ENCODE data around the gene ADAM12. TPM values are rescaled to one million over a fixed set of nuclear protein-coding genes. Genes with fewer than 3 reads are reported as not detected.

ADAM12 gene
- total RNA-seq, 1 experiment from 2014 or later = 76.1 TPM

DNA sequence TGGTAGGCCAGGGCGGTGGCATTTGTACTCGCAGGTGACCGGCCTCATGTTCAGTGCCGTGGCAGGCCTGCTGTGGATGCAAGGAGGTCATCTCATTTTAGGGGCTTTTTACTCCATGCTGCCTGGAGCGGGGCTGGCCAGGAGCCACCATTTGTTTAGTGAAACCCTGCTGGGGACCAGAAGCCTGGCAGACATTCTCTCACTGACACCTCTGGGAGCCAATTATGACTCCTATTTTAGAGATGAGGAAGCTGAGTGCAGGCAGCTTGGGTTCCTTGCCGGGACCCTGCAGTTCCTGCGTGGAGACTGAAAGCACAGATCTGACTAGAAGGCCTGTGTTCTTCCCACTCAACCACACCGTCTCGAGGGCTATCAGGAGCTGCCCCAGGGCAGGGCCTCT, 305.3 kb downstream of the ADAM12 start:
- DNase-seq (ENCODE audit: low read depth) = no peak

DNA sequence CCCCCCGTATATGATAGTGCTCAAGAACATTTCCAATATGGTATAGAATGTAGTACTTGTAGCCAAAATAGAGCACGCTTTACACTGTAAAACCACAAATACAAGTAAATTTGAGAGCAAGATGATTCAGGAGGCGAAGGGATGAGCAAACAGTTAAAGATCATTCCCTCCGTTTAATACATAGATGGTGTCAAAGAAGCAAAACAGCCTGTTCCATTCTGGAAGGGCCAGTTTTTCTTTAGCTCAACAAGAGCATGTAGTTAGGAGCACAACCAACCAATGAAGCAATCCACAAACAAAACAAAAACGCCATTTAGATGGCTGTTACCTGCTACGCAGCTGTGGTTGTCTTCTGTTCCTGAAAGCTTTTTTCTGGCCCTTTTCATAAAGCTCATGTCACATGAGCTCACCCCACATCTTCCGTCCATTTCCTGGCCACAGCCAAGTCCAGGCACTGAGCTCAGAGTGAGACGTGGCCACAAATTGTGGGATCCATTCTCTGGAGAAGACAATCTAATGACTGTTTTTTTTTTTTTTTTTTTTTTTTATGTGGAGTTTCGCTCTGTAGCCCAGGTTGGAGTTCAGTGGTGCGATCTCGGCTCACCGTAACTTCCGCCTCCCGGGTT, 306.3 kb downstream of the ADAM12 start:
- peak; percentile 49 for DNase-seq (ENCODE audit: low read depth)

DNA sequence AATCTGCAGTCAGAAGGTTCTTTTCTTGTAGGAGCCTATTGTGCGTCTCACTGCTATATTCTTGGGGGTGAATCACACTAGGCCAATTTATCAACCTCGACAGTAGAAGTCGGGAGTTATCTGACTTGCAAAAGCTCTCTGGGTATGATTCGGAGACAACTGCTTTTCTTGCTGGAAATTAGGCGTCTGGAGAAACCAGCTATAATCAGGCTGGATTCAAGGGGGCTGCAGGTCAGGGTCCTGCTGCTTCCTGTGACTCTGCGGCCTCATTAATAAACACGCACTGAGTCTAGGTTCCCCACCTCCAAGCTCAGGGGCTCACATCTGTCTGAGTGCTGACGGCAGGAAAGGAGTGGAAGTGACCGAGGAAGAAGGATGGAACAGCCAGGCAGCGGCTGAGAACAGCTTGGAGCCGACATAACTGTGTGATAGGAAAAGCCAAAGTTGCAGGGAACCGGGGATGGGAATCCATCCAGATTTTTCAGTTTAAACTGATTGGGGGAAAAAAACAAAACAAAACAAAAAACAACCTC, 307.3 kb downstream of the ADAM12 start:
- peak; percentile 60 for DNase-seq (ENCODE audit: low read depth)

DNA sequence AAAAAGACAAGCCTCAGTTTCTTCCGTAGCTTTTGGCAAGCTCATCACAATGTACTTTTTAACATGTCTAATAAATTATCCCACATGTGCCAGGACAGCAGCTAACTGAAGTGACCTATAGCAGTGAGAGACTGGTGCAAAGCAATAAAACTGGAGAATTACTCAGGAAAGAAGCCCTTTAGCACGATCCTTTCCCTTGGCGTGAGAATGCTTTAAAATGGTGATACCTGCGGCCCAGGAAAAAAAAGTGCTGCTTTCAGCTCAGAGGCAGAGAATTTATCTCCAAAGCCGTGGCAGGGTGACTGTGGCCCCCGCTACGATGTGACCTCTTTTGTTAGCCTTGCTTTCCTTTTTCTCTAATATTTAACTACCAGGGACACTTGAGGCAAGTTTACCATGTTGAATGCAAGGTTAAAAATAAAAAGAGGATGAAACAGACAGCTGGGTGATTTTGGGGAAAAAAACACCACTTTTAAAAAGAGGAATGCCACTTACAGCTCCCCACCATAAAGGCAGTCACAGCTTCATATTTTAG, 307.9 kb downstream of the ADAM12 start:
- no peak for DNase-seq (ENCODE audit: low read depth)

DNA sequence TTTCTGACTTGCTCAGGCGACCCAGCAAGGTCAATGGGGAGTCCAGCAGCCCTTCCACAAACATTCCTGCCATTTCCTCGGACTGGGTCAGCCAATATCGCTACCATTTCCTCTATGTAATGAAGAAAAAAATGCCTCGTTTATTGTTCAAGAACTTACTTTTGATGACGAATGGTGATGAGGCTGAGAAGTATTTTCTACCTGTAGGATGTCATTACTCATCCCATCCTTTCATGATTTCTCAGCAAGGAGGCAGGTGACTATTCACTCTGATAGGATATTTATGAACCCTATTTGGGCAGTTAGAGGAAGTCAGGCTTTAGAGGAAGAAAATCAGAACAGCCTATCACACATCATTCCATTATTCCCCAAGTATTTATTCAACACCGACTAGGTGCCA, 313.3 kb downstream of the ADAM12 start:
- peak; percentile 34 for DNase-seq (ENCODE audit: low read depth)

DNA sequence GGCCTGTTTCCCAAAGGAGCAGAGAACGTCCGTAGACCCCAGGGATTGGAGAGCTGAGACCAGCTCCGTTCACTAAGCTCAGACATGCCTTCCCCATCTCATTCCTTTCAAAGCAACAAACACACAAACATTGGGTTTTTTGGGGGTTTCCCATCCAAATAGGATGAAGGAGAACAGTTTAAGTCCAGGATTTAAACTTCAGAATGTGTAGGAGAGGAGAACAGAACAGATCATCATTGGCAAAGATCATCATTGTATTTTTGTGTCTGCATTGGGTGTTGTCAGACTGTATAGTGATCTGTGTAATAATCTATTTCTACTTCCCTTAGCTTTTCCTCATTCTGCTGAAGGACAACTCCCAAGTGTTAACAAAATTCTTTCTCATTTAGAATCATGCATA, 314.0 kb downstream of the ADAM12 start:
- no peak for DNase-seq (ENCODE audit: low read depth)

DNA sequence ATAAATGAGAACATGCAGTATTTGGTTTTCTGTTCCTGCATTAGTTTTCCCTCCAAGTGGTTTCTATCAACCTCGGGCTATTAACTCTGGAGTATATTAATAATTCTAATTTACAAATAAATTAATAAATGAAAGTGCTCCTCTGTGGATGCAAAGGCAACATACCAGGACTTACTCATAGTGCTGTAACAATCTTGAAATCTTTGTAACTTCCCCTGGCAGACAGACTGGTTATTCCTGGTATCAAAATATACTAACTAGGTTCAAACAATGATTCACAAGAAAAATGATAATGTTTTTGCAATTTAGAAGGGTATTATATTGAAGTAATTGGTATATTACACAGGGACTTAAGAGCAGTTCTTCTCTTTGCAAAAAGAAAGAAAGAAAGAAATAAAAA, 314.7 kb downstream of the ADAM12 start:
- no peak for DNase-seq (ENCODE audit: low read depth)

DNA sequence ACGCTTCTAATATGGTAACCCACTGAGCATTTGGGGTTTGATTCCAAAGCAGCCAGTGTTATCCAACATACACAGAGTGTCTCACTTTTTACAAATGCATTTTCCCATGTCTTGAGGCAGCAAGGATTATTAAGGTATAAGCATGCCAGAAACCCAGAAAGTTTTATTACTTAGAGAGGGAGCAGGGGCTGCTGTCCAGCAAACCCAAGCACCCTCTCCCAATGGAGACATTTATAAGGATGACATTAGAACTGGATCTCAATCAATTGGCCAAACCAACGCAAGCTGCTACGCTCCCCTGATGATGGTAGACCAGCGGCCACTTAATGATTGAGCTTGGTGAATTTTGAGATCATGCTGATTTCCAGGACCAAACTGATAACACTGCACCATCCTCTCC, 315.7 kb downstream of the ADAM12 start:
- DNase-seq (ENCODE audit: low read depth) = no peak

DNA sequence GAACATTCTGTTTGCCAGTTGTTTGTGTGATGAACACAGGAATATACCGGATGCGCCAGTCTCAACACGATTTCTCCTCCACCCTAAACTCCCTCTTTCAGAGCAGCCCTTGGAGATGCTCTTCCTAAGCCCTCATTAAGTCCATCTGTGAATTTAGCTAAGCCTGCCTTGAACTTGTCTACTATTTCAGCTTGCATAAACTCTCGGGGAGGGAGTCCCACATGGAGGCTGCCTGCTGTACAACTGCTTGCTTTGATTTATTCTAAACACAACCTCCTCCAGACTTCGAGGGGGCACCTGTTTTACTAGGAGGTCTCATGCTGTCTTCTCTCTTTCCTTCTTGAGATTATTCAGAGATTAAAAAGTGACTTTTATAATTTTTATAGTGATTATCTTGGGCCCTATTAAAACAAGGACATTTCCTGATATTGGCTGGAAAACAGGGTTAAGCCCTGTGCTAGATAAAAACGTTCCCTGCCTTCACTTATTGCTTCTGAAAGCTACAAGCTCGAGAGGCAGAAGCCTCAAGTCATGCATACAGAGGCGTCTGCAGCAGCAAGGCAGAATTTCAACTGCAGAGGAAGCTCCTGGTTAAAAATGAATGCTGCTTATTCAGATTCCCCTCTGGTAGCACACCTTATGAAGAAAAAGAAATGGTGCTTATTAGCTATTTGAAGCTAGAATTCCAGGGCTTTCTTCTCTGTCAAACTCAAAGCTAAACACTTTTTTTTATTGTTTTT, 317.6 kb downstream of the ADAM12 start:
- no peak for DNase-seq (ENCODE audit: low read depth)

DNA sequence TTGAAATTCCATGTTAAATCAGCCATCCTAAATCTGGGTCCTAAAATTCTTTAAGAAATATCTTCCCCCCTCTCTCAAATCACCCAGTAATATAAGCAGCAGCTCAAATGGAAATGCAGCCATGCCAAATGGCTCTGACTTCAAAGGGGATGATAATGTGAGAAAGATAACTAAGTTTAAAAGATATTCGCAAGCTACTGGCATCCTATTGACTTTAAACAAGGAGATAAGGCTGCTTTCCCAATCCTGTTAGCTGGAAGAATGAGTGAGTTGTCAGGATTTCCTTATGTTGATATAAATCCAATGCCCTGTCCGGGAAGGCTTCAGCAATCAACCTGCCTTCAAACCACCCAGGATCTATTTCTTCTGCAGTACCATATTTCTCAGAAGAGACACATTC, 320.0 kb downstream of the ADAM12 start:
- no peak for DNase-seq (ENCODE audit: low read depth)

DNA sequence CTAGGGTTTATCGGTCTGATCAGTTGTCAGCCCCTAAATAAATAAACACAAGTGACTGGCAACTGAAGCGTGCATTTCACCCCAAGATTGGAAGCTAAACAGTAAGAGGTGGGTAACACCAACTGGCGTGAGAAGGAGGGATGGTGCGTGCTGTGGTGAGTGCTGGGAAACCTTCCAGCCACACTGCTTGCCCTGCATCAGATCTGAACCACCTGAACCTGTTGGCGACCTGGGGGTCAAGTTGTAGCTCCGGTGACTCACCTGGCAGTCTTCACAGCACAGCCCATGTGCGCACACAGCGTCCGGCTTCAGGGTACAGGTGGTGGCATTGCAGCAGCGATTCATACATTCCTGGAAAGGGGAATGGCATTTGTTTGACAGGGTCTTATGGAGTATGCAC, 321.8 kb downstream of the ADAM12 start:
- peak; percentile 47 for DNase-seq (ENCODE audit: low read depth)

DNA sequence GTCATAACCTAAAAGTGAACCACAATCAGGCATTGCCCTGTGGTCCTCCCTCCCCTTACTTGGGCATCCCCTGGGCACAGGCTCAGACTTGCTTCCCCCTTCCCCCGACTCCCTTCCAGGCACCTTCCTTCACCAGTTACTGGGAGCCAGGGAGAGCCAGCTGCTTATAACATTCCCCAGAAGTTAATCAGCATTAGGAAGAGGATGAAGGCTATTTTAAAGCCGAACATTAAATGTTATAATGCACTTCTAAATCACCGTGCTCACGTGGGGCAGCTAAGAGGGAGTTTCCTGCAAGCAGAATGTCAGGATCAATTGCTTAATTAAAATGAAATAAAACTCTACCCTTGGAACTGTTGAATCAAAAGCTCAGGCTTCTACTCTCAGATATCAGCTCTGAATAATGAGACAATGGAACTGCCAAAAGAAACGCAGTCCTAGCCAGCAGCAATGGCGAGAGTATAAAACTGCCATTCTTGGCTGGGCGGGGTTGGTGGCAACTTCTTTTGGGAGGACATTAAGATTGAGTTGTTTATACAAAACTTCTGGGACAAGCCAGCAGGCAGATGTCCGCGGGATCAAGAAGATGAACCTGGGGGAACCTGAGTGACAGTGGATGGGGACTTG, 322.4 kb downstream of the ADAM12 start:
- DNase-seq (ENCODE audit: low read depth) = peak; percentile 26

DNA sequence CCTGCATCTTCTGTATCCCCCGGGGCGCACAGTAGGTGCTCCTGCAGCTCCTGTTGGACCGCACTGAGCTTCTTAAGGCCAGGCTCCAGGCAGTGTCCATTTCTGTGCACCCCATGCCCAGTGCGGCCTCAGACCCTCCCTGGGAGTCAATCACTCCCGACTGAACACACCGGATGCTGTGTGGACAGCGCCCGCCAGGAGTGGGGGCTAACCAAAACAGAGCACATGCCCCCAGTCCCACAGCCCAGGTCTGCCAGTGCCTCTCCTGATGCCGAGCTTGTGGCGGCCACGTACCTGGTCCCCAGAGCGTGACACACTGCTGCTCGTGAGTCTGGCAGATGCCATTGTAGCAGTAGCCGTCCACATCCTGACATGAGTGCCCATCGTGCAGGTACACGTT, 323.8 kb downstream of the ADAM12 start:
- DNase-seq (ENCODE audit: low read depth) = no peak

DNA sequence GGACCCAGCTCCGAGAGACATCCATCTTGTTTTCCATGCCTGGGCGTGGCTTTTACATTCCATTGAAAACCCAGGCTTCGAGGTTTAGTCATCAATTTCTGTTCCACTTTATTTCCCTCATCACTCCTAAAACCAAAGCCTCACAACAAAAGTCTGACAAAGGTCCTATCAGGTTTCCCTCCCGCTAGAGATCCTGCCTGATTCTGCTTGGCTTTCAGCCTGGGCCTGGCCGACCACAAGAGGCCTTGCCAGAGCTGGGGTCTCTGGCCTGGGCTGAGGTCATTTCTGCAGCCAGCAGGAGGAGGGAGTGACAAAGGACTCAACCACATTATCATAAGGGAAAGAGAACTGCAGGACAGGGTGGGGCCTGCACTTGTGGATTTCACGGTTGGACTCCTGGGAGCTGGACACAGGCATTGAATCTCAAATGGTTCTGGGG, 324.9 kb downstream of the ADAM12 start:
- DNase-seq (ENCODE audit: low read depth) = peak; percentile 98

DNA sequence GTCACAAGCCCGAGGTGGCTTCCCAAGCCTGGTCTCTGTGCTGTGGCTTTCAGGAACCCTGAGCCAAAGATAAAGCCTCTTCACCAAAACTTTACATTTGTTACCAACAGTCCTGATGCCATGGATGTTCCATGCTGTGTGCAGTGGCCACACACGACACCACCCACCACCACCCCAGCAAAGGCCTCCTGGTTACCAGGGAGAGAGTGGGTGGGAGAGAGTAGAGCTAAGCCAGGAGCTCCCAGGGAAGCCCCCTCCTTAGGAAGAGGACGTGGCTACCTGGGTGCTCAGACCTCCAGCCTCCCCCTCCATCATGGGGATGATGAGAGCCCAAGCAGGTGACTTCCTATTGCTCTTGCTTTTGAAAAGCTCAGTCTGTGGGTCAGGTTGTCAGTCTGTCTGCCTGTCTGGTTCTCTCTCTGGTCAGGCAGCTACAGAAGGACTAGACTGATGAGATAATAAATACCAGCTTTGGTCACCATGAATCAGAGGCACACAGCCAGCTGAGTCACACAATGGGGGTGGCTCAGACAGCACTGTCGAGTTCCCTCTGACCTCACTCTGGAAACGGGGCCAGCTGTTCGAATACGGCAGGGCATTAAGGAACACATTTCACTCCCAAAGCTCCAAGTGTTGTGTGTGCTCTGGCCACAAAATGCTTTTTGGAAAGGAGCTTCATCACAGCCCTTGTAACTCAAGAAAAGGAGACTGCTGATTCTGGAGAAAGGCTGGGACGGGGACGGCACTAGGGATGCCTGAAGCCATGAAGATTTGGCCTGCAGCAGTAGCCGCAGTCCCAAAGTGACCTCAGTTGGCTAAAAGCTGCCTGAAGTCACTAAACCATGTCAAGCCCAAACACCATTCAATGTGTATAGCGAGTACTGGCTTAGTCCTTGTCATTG, 325.9 kb downstream of the ADAM12 start:
- DNase-seq (ENCODE audit: low read depth) = peak; percentile 98

DNA sequence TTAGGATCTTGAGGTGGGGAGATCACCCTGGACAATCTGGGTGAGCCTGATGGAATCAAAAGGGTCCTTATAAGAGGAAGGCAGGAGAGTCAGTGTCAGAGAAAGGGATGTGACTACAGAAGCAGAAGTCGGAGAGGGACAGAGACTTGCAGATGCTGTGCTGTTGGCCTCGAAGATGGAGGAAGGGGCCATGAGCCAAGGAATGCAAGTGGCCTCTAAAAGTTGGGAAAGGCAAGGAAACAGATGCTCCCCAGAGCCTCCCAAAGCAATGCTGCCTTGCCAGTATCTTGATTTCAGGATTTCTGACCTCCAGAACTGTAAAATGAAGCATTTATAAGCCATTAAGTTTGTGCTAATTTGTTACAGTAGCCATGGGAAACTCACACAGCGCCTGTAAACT, 326.8 kb downstream of the ADAM12 start:
- no peak for DNase-seq (ENCODE audit: low read depth)

DNA sequence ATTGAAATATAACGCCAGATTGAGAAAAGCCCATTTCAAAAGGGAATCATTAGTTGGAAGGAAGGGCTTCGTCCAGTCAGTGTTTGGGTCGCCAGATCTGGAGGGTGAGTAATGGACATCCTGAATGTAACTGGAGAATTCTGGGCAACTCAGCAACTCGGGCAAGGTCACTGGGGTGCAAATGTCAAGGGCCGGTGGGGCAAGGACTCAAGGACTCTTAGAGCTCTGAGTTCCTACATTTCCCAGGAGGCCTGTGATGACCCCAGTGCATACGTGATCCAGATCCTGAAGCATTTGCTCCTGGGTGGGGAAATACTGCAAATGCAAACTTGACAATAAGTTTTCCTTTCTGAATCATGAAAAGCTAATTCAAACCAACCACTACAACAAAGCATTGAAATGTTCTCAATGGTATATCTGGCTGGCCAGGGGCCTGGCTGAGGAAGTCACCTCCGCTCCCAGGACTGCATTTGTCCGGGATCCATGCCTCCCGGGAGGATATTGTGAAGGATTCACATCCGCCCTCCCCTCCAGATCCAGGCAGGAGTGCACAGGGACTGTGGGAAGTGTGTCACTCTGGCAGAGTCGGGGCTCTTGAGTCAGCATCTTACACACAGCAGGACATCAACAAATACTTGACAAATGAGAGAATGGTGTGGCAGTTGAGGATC, 327.9 kb downstream of the ADAM12 start:
- peak; percentile 89 for DNase-seq (ENCODE audit: low read depth)

DNA sequence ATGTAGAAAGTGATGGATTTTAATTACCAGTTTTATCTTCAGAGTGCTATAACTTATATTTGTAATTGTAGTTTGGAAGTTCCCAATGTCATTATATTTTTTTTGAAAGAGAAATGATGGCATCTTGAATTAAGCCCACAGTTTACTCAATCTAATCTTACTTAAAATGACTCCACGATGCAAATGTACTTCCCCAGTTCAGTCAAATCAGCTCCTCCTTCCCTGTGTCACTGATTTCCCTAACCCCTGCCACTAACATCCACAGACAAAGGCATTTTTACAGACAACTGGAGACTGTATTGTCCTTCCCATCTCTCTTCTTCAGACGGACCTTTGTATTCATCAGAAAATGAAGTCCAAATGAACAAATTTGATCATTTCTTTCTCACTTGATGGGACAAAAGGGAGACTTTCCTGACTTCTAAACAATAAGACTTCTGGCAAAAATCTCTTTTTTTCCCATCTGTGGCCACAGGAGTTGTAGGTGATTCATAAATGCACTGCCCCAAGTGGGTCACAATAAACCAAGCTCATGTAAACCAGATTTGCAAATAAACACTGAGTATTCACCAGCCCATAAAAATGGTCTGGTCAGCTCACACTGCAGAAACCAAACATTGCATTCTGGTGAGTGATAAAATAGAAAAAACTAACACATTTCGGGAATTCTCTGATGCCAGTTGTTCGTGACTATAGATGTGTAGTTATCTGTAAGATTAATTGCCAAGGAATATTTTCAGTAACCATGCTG, 329.0 kb downstream of the ADAM12 start:
- peak; percentile 92 for DNase-seq (ENCODE audit: low read depth)

DNA sequence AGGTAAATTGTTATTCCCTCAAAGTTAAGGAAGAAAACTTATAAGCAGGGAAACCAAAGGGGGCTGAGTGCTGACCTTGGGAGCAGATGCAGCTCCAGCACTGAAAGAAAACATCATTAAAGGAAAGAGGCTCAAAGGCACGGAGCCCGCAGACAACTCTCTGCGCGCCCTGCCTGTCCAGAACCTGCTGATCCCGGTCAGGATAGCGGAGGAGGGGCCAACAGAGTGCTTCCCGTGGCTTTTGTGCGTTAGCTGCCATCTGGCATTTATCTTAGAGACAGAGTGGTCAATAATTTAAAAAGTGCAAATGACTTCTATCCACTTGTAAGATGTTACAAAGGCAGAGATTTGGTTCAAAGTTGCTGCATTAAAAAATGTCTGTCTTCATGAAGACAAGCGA, 329.8 kb downstream of the ADAM12 start:
- no peak for DNase-seq (ENCODE audit: low read depth)

DNA sequence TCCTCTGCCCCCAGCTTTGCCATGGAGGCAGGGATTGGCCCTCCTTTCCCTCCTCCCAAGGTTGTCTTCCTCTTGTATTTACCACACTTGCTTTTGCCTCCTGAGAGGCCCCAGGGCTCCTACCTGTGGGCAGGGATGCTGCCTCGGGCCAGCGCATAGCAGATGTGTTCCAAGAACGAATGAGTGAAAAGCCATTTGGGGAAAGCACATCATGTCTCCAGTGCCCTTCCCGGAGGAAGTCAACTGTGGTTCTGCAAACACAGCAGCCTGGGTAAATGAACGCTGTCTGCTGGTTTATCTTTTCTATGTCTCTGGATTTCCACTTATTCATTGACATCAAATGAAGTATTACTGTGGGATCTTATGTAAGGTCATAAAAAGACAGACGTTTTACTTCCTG, 330.2 kb downstream of the ADAM12 start:
- DNase-seq (ENCODE audit: low read depth) = no peak

All from M059J (cell line).